Activated CD4-positive, alpha-beta T cell treated with anti-CD3 and anti-CD28 coated beads for 24 hours (primary cell): ENCODE data around the gene TCERG1L.

Experiments
- DNase-seq, 2 donors: peaks; one replicate each; pipeline ENCODE4 v3.0.0-alpha.2; 2020; ENCODE audit warnings: low read depth in 2 of 2

Gene TCERG1L

GRCh38 chr10:131070856-131071255 lies 240.7 kb downstream of the TCERG1L start:
- DNase-seq, result no peak

- no peak for DNase-seq
These were observed 242.8 kb downstream of the TCERG1L start for GRCh38 chr10:131068760-131069159.

GRCh38 chr10:131068311-131068710 lies 243.2 kb downstream of the TCERG1L start:
- no peak for DNase-seq

- no peak for DNase-seq
These were observed 243.8 kb downstream of the TCERG1L start for GRCh38 chr10:131067690-131068089.

- no peak for DNase-seq
These were observed 245.7 kb downstream of the TCERG1L start for GRCh38 chr10:131065673-131066305.

GRCh38 chr10:131063311-131063710 lies 248.2 kb downstream of the TCERG1L start:
- no peak for DNase-seq

GRCh38 chr10:131062621-131063260 lies 248.8 kb downstream of the TCERG1L start:
- DNase-seq, result no peak

GRCh38 chr10:131061216-131061615 lies 250.3 kb downstream of the TCERG1L start:
- no peak for DNase-seq

GRCh38 chr10:131059881-131060280 lies 251.6 kb downstream of the TCERG1L start:
- no peak for DNase-seq

- no peak for DNase-seq
These were observed 252.7 kb downstream of the TCERG1L start for GRCh38 chr10:131058799-131059198.

- DNase-seq, result no peak
These were observed 254.7 kb downstream of the TCERG1L start for GRCh38 chr10:131056781-131057180.

GRCh38 chr10:131056091-131056579 lies 255.4 kb downstream of the TCERG1L start:
- DNase-seq, result no peak

- no peak for DNase-seq
These were observed 256.1 kb downstream of the TCERG1L start for GRCh38 chr10:131055437-131055836.

- DNase-seq, result no peak
These were observed 258.3 kb downstream of the TCERG1L start for GRCh38 chr10:131053192-131053591.

GRCh38 chr10:131050162-131050766 lies 261.3 kb downstream of the TCERG1L start:
- DNase-seq, result no peak

GRCh38 chr10:131049016-131049415 lies 262.5 kb downstream of the TCERG1L start:
- DNase-seq, result no peak

GRCh38 chr10:131048606-131049005 lies 262.9 kb downstream of the TCERG1L start:
- no peak for DNase-seq

GRCh38 chr10:131047501-131047900 lies 264.0 kb downstream of the TCERG1L start:
- no peak for DNase-seq

GRCh38 chr10:131046194-131046593 lies 265.3 kb downstream of the TCERG1L start:
- DNase-seq, result no peak

GRCh38 chr10:131044379-131045111 lies 267.0 kb downstream of the TCERG1L start:
- no peak for DNase-seq

GRCh38 chr10:131043039-131043691 lies 268.4 kb downstream of the TCERG1L start:
- no peak for DNase-seq
